HAP-1 (cell line): Measurements from ENCODE around the gene ROGDI.

Experiments used
- DNase-seq, 2 experiments: peaks; one replicate each; pipeline ENCODE4 v3.0.0-alpha.2; 2016 to 2020; ENCODE audit warnings: low spot score in 2 of 2
- H3K27me3 ChIP-seq: fragments of 250-450 bp; sonication (Bioruptor Pico); 2 replicates; pipeline ENCODE4 v1.5.1; 2020; ENCODE audit warnings: low read depth, mild to moderate bottlenecking, moderate library complexity
- H3K36me3 ChIP-seq: fragments of 250-450 bp; sonication (Bioruptor Pico); replicated peaks from 2 replicates; pipeline ENCODE4 v1.5.1; 2020; ENCODE audit warnings: mild to moderate bottlenecking
- H3K4me1 ChIP-seq: fragments of 250-450 bp; sonication (Bioruptor Pico); 2 replicates; pipeline ENCODE4 v1.5.1; 2020; ENCODE audit warnings: mild to moderate bottlenecking
- H3K4me3 ChIP-seq: fragments of 250-450 bp; sonication (Bioruptor Pico); 2 replicates; pipeline ENCODE4 v1.5.1; 2020; ENCODE audit warnings: mild to moderate bottlenecking, moderate library complexity
- H3K9me3 ChIP-seq: fragments of 250-450 bp; sonication (Bioruptor Pico); 2 replicates; pipeline ENCODE4 v1.5.1; 2020; ENCODE audit warnings: mild to moderate bottlenecking, moderate library complexity
- in situ Hi-C: fragments of 300-500 bp; cut with MboI; formaldehyde crosslinking; loops from 3 replicates; pipeline ENCODE4 v1.14.3; 2020; ENCODE audit warnings: low sequenced_read_pairs, inconsistent platforms, mixed read lengths

The ROGDI gene

GRCh38 chr16:4830408-4830807, 28.0 kb upstream of the ROGDI start:
- no peak for DNase-seq
- peaks cover 89% of the 10 kb centered on the region for H3K36me3 ChIP-seq
- no peak overlapping the region for H3K4me3 ChIP-seq
- in situ Hi-C loops: no loop called here
- H3K27me3 ChIP-seq: no peaks in the 10 kb centered on the region
- H3K9me3 ChIP-seq: no peaks in the 10 kb centered on the region
- H3K4me1 ChIP-seq: no peaks in the 10 kb centered on the region

GRCh38 chr16:4828567-4829321, 26.3 kb upstream of the ROGDI start:
- in situ Hi-C loops: no loop called here
- H3K36me3 ChIP-seq: peaks cover 90% of the 10 kb centered on the region

GRCh38 chr16:4826980-4827379, 24.5 kb upstream of the ROGDI start:
- H3K4me1 ChIP-seq: no peaks in the 10 kb centered on the region
- DNase-seq: no peak
- H3K9me3 ChIP-seq: no peaks in the 10 kb centered on the region
- H3K4me3 ChIP-seq: no peak overlapping the region
- peaks cover 89% of the 10 kb centered on the region for H3K36me3 ChIP-seq
- in situ Hi-C loops: no loop called here
- H3K27me3 ChIP-seq: no peaks in the 10 kb centered on the region

More at GRCh38 chr16:4828567-4829321, 26.3 kb upstream of the ROGDI start:
- no peaks in the 10 kb centered on the region for H3K9me3 ChIP-seq
- DNase-seq: no peak
- no peak overlapping the region for H3K4me3 ChIP-seq
- no peaks in the 10 kb centered on the region for H3K4me1 ChIP-seq
- H3K27me3 ChIP-seq: no peaks in the 10 kb centered on the region

- in situ Hi-C loops: no loop called here
- no peaks in the 10 kb centered on the region for H3K9me3 ChIP-seq
- no peaks in the 10 kb centered on the region for H3K27me3 ChIP-seq
- peaks cover 89% of the 10 kb centered on the region for H3K36me3 ChIP-seq
- DNase-seq: no peak
- no peaks in the 10 kb centered on the region for H3K4me1 ChIP-seq
- no peak overlapping the region for H3K4me3 ChIP-seq
Observed at GRCh38 chr16:4826526-4826925, 24.1 kb upstream of the ROGDI start.

- H3K36me3 ChIP-seq: peaks cover 89% of the 10 kb centered on the region
- DNase-seq: no peak
- no peaks in the 10 kb centered on the region for H3K9me3 ChIP-seq
- in situ Hi-C loops: no loop called here
- H3K4me3 ChIP-seq: no peak overlapping the region
- no peaks in the 10 kb centered on the region for H3K27me3 ChIP-seq
- no peaks in the 10 kb centered on the region for H3K4me1 ChIP-seq
Observed at GRCh38 chr16:4825196-4825595, 22.8 kb upstream of the ROGDI start.

- peaks cover 87% of the 10 kb centered on the region for H3K36me3 ChIP-seq
- DNase-seq: no peak
- in situ Hi-C loops: no loop called here
- no peaks in the 10 kb centered on the region for H3K9me3 ChIP-seq
- no peaks in the 10 kb centered on the region for H3K4me1 ChIP-seq
- H3K27me3 ChIP-seq: no peaks in the 10 kb centered on the region
- H3K4me3 ChIP-seq: no peak overlapping the region
Observed at GRCh38 chr16:4820652-4821051, 18.2 kb upstream of the ROGDI start.

- no peak for DNase-seq
- H3K4me1 ChIP-seq: no peaks in the 10 kb centered on the region
- in situ Hi-C loops: no loop called here
- H3K36me3 ChIP-seq: peaks cover 78% of the 10 kb centered on the region
- H3K9me3 ChIP-seq: no peaks in the 10 kb centered on the region
- H3K27me3 ChIP-seq: no peaks in the 10 kb centered on the region
- H3K4me3 ChIP-seq: no peak overlapping the region
Observed at GRCh38 chr16:4814542-4815173, 12.2 kb upstream of the ROGDI start.

- H3K27me3 ChIP-seq: no peaks in the 10 kb centered on the region
- no peaks in the 10 kb centered on the region for H3K4me1 ChIP-seq
- in situ Hi-C loops: no loop called here
Observed at GRCh38 chr16:4814046-4814445, 11.6 kb upstream of the ROGDI start.

GRCh38 chr16:4813251-4814003, 11.0 kb upstream of the ROGDI start:
- DNase-seq: no peak
- peaks cover 75% of the 10 kb centered on the region for H3K36me3 ChIP-seq

More at GRCh38 chr16:4814046-4814445, 11.6 kb upstream of the ROGDI start:
- no peak for DNase-seq
- Histone ChIP-seq H3K4me3 (no peak overlapping the region), H3K36me3 (peaks cover 73% of the 10 kb centered on the region), H3K9me3 (no peaks in the 10 kb centered on the region)

GRCh38 chr16:4811773-4812172, 9.3 kb upstream of the ROGDI start:
- Histone ChIP-seq H3K4me1 (no peaks in the 10 kb centered on the region), H3K36me3 (peaks cover 73% of the 10 kb centered on the region), H3K27me3 (no peaks in the 10 kb centered on the region), H3K4me3 (no peak overlapping the region), H3K9me3 (no peaks in the 10 kb centered on the region)
- no peak for DNase-seq
- in situ Hi-C loops: no loop called here

More at GRCh38 chr16:4813251-4814003, 11.0 kb upstream of the ROGDI start:
- in situ Hi-C loops: no loop called here
- H3K4me1 ChIP-seq: no peaks in the 10 kb centered on the region
- H3K4me3 ChIP-seq: no peak overlapping the region
- no peaks in the 10 kb centered on the region for H3K9me3 ChIP-seq
- H3K27me3 ChIP-seq: no peaks in the 10 kb centered on the region

GRCh38 chr16:4811242-4811641, 8.8 kb upstream of the ROGDI start:
- Histone ChIP-seq H3K27me3 (no peaks in the 10 kb centered on the region), H3K36me3 (peaks cover 71% of the 10 kb centered on the region), H3K9me3 (no peaks in the 10 kb centered on the region), H3K4me3 (no peak overlapping the region), H3K4me1 (no peaks in the 10 kb centered on the region)
- in situ Hi-C loops: no loop called here
- no peak for DNase-seq

GRCh38 chr16:4806280-4806679, 3.8 kb upstream of the ROGDI start:
- H3K4me1 ChIP-seq: peaks cover 12% of the 10 kb centered on the region
- H3K27me3 ChIP-seq: no peaks in the 10 kb centered on the region
- H3K36me3 ChIP-seq: peaks cover 47% of the 10 kb centered on the region
- H3K4me3 ChIP-seq: no peak overlapping the region
- no peaks in the 10 kb centered on the region for H3K9me3 ChIP-seq
- in situ Hi-C loops: no loop called here
- DNase-seq: no peak

- H3K4me1 ChIP-seq: peaks cover 12% of the 10 kb centered on the region
- in situ Hi-C loops: no loop called here
- no peak overlapping the region for H3K4me3 ChIP-seq
- no peaks in the 10 kb centered on the region for H3K9me3 ChIP-seq
- DNase-seq: no peak
- H3K36me3 ChIP-seq: peaks cover 40% of the 10 kb centered on the region
- no peaks in the 10 kb centered on the region for H3K27me3 ChIP-seq
Observed at GRCh38 chr16:4805231-4805630, 2.8 kb upstream of the ROGDI start.
